ENCODE measurements around the gene THSD7B. TPM values are rescaled to one million over a fixed set of nuclear protein-coding genes. Genes with fewer than 3 reads are reported as not detected.

Gene THSD7B
- polyA plus RNA-seq, 6 donors from 2014 or later: 0.09 TPM; not detected in 5

DNA sequence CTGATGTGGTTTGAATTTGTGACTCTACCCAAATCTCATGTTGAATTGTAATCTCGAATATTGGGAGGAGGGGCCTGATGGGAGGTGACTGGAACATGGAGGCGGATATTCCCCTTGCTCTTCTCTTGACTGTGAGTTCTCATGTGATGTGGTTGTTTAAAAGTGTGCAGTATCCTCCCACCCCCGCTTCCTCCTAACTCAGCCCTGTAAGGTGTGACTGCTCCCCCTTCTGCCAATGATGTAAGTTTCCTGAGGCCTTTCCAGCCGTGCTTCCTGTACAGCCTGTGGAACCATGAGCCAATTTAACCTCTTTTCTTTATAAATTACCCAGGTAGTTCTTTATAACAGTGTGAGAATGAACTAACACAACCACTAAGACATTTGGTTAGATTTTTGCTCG, 458.4 kb downstream of the THSD7B start:
- H3K27ac Mint-ChIP-seq: no peak overlapping the region
- no peaks in the 10 kb centered on the region for H3K27me3 Mint-ChIP-seq
- H3K4me1 Mint-ChIP-seq: no peaks in the 10 kb centered on the region
- ATAC-seq (ENCODE audit: low read depth in 2 of 2) (no peak), DNase-seq (no peak)
- H3K9me3 Mint-ChIP-seq: peaks cover 0 to 10% (median 0%) of the 10 kb centered on the region in 7 donors
- H3K36me3 Mint-ChIP-seq: no peaks in the 10 kb centered on the region
- H3K4me3 Mint-ChIP-seq: no peak overlapping the region

DNA sequence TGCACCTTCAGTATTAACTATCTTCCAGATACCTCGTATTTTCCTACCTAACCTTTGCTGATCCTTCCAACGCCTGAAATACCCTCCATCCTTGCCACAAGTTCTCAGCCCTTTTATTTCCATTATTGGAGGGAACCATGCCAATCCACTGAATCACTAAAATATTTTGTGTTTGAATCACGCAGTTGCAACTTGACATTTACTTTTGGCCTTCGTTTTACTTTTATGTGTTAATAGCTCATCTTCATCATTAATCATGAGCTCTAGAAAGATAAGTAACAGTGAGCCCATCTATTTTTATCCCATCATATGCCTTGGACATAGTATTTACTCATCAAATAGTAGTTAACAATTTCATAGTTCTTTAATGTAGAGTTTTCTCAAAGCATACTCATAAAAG, 463.2 kb downstream of the THSD7B start:
- Mint-ChIP-seq H3K9me3 (peaks cover 0 to 10% (median 0%) of the 10 kb centered on the region in 7 donors), H3K27me3 (no peaks in the 10 kb centered on the region), H3K4me3 (no peak overlapping the region), H3K36me3 (no peaks in the 10 kb centered on the region), H3K27ac (no peak overlapping the region), H3K4me1 (no peaks in the 10 kb centered on the region)
- no peak for ATAC-seq (ENCODE audit: low read depth in 2 of 2)
- DNase-seq: no peak

DNA sequence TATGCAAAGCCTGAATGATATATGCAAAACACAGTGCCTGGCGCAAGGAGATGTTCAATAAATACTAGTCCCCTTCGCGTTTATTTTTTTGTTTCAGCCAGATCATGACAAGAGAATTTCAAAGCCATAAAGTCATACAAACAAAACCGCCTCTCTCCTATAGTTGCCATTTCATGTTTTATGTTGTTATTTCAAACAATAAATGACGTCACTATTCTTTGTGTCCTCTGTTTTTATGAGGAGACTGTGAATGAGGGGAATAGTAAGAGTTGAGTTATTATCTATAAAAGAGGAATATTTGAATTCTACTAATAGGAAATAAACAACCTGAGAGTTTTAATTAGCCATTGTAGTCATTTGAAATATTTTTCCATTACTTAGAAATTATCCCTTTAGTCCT, 464.5 kb downstream of the THSD7B start:
- H3K27ac Mint-ChIP-seq: no peak overlapping the region
- no peaks in the 10 kb centered on the region for H3K4me1 Mint-ChIP-seq
- H3K9me3 Mint-ChIP-seq: peaks cover 0 to 4% (median 0%) of the 10 kb centered on the region in 7 donors
- ATAC-seq (ENCODE audit: low read depth in 2 of 2) (no peak), DNase-seq (no peak)
- no peak overlapping the region for H3K4me3 Mint-ChIP-seq
- H3K27me3 Mint-ChIP-seq: no peaks in the 10 kb centered on the region
- H3K36me3 Mint-ChIP-seq: no peaks in the 10 kb centered on the region

DNA sequence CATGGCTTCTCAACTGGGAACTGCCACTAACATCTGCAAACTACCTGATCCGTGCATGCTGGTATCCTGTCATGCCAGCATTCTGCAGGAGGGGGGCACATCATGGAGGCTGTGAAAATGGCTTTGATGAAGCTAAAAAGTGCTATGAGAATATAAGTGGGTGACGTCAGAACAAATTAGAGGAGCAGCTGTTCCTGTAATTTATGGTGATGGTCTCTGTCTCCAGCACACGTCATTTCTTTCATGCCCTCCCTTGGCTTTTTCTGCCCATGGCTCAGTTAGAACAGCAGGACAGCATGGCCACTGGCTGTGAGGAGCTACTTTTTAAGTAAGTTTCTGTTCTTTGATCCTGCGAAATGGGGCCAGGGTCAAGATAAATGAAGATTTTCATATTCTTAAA, 466.3 kb downstream of the THSD7B start:
- H3K4me1 Mint-ChIP-seq: no peaks in the 10 kb centered on the region
- no peaks in the 10 kb centered on the region for H3K27me3 Mint-ChIP-seq
- DNase-seq (no peak), ATAC-seq (ENCODE audit: low read depth in 2 of 2) (no peak)
- H3K36me3 Mint-ChIP-seq: no peaks in the 10 kb centered on the region
- no peak overlapping the region for H3K27ac Mint-ChIP-seq
- H3K4me3 Mint-ChIP-seq: no peak overlapping the region
- H3K9me3 Mint-ChIP-seq: peaks cover 0 to 3% (median 0%) of the 10 kb centered on the region in 7 donors

DNA sequence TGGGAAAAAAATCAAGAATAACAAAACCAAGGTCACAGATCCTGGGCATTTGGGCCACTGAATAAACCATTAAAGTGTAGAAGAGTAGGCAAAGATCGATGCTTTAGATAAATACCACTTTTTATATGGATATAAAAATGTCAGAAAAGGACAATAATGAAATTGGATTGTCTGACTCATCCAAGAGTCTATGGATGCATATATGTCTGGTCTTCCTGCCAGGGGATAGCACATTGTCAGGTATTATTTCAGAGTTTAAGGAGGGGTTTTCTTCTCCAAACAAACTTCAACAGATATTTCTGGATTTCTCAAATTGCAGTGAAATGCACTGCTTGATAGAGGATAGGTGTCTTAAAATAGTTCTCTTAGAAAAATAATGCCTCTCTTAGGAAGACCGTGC, 466.7 kb downstream of the THSD7B start:
- no peak for DNase-seq
- Mint-ChIP-seq H3K4me1 (no peaks in the 10 kb centered on the region), H3K9me3 (peaks cover 0 to 3% (median 0%) of the 10 kb centered on the region in 7 donors), H3K27me3 (no peaks in the 10 kb centered on the region), H3K36me3 (no peaks in the 10 kb centered on the region), H3K27ac (no peak overlapping the region), H3K4me3 (no peak overlapping the region)
- no peak for ATAC-seq (ENCODE audit: low read depth in 2 of 2)

DNA sequence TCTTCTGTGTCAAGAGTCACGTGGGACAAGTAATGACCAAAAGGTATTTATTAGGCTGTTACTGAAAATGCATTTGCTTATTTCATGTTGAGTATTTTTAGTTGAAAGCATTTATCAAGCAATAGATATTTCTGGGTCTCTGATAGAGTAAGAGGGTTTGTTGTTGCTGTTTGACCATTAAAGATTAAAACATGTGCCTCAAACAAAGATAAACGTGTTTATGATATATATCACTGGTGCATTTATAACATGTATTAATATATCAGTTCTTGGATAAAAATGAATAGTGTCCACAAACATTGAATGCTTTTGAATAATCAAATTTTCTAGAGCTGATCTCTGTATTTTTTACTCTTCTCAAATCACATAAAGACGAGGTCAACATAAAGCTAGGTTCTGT, 467.7 kb downstream of the THSD7B start:
- H3K27me3 Mint-ChIP-seq: no peaks in the 10 kb centered on the region
- H3K27ac Mint-ChIP-seq: no peak overlapping the region

DNA sequence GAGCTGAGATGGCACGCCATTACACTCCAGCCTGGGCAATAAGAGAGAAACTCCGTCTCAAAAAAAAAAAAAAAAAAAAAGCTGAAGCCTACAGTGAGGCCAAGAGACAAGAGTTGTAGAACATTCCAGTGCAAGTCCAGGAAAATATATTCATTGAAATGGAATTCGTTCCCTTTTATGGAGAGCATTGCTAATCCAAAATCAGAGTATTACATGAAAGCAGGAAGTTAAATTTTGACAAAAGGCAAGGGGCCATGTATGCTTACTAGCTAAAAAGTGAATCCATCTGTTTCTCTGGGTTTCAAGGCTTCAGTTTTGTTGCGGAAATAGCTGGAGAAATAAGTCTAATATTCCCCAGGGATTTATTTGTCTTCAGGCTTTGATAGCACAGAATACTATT, 471.7 kb downstream of the THSD7B start:
- ATAC-seq (ENCODE audit: low read depth in 2 of 2): no peak
- Mint-ChIP-seq H3K27ac (no peak overlapping the region), H3K36me3 (no peaks in the 10 kb centered on the region), H3K4me1 (no peaks in the 10 kb centered on the region), H3K9me3 (peaks cover 0 to 5% (median 0%) of the 10 kb centered on the region in 7 donors), H3K27me3 (no peaks in the 10 kb centered on the region), H3K4me3 (no peak overlapping the region)
- no peak for DNase-seq

More for the DNA sequence above, 467.7 kb downstream of the THSD7B start:
- Mint-ChIP-seq H3K4me3 (no peak overlapping the region), H3K9me3 (peaks cover 0 to 3% (median 0%) of the 10 kb centered on the region in 7 donors), H3K4me1 (no peaks in the 10 kb centered on the region), H3K36me3 (no peaks in the 10 kb centered on the region)
- DNase-seq (no peak), ATAC-seq (ENCODE audit: low read depth in 2 of 2) (no peak)

DNA sequence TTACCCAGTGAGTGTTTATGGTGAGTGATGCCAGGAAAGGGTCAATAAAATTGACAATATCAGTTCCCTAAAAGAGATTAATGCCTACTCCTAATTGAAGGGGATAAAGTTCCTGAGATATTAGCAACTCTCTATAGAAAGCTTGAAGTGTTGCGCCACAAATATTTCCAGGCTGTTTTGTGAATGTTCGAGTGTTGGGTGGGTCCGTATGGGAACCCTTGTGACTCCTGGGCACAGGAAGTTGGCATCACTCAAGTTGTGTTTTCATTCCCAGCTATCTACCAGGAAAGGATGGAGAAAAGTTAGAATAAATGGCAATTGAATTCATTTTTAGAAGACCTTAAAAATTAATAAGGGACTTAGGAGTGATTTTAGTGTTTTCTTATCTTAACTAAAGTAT, 472.7 kb downstream of the THSD7B start:
- Mint-ChIP-seq H3K4me3 (no peak overlapping the region), H3K36me3 (no peaks in the 10 kb centered on the region)
- no peak for ATAC-seq (ENCODE audit: low read depth in 2 of 2)

DNA sequence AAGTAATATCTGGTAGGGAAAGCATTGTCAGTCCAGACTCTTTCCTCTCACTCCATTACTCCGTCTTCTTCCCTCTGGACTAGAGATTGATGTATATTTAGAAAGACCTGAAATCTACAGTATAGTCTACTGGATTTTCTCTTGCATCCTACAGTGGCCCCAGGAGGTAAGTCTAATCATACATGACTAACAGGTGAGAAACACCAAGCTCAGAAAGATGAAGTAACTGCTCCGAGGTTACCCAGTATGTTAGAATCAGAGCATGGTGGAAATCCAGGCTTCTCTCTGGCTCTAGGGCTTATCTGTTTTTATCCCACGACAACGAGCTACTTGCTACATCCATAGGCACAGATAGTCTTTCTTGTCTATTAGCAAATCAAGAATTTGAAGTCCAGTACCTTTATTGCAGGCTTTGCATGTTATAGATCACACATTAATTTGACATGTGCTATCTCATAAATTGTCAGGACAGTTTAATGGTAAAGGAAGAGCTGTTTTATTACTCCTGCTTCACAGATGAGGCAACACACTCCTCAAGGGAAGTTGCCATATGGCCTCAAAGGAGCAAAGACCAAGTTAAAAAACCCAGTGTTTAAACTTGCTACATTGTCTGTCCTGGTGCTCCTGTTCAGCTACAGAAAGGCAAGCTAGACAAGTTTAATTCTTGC, 484.3 kb downstream of the THSD7B start:
- peaks cover 0 to 4% (median 0%) of the 10 kb centered on the region in 7 donors for H3K9me3 Mint-ChIP-seq
- H3K27ac Mint-ChIP-seq: no peak overlapping the region

More for the DNA sequence above, 472.7 kb downstream of the THSD7B start:
- no peak overlapping the region for H3K27ac Mint-ChIP-seq
- peaks cover 0 to 5% (median 0%) of the 10 kb centered on the region in 7 donors for H3K9me3 Mint-ChIP-seq
- no peaks in the 10 kb centered on the region for H3K4me1 Mint-ChIP-seq
- no peak for DNase-seq
- H3K27me3 Mint-ChIP-seq: peaks cover 0 to 5% (median 0%) of the 10 kb centered on the region in 3 donors

DNA sequence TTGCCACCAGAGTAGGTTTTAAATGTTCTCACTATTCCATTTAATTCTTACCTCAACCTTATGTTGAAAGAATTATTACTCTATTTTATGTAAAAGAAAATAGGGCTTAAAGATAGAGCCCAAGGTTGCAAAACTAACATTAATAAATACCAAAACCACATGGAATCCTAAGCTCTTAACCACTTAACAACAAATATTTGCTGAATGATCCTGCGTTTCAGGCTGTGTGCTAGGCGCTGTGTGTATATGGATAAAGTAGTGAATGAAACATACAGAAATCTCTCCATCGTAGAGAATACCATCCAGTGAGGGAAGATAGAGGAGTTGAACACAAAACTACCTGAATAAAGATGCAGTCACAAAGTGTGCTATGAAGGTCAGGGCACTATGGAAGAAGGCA, 485.1 kb downstream of the THSD7B start:
- ATAC-seq (ENCODE audit: low read depth in 2 of 2) (no peak), DNase-seq (no peak)
- no peaks in the 10 kb centered on the region for H3K36me3 Mint-ChIP-seq
- no peak overlapping the region for H3K27ac Mint-ChIP-seq
- no peak overlapping the region for H3K4me3 Mint-ChIP-seq
- H3K9me3 Mint-ChIP-seq: peaks cover 0 to 4% (median 0%) of the 10 kb centered on the region in 7 donors
- no peaks in the 10 kb centered on the region for H3K4me1 Mint-ChIP-seq
- no peaks in the 10 kb centered on the region for H3K27me3 Mint-ChIP-seq

More for the DNA sequence above, 484.3 kb downstream of the THSD7B start:
- no peak overlapping the region for H3K4me3 Mint-ChIP-seq
- DNase-seq: no peak
- no peaks in the 10 kb centered on the region for H3K36me3 Mint-ChIP-seq
- H3K4me1 Mint-ChIP-seq: no peaks in the 10 kb centered on the region
- ATAC-seq (ENCODE audit: low read depth in 2 of 2): no peak
- no peaks in the 10 kb centered on the region for H3K27me3 Mint-ChIP-seq

DNA sequence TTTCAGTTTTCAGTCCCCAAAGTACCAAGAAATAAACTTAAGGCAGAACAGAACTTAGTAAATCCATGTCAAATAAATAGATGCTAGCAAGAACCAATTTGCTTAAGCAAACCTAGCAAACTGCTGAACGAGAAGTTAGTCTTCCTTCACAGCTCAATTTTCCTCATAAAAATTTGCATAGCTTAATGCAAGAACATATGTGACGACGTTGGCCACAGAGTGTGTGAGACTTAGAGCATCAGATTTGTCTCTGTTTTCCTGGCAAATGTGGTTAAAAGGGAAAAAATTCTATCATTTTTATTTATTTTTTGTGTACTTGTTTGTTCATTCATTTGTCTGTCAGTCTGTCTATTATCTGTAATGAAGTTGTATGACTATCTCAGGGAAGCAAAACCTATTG, 485.7 kb downstream of the THSD7B start:
- no peaks in the 10 kb centered on the region for H3K4me1 Mint-ChIP-seq
- H3K27ac Mint-ChIP-seq: no peak overlapping the region
- no peaks in the 10 kb centered on the region for H3K36me3 Mint-ChIP-seq
- no peak for ATAC-seq (ENCODE audit: low read depth in 2 of 2)
- peaks cover 0 to 5% (median 0%) of the 10 kb centered on the region in 7 donors for H3K9me3 Mint-ChIP-seq
- H3K4me3 Mint-ChIP-seq: no peak overlapping the region
- H3K27me3 Mint-ChIP-seq: no peaks in the 10 kb centered on the region
- no peak for DNase-seq

DNA sequence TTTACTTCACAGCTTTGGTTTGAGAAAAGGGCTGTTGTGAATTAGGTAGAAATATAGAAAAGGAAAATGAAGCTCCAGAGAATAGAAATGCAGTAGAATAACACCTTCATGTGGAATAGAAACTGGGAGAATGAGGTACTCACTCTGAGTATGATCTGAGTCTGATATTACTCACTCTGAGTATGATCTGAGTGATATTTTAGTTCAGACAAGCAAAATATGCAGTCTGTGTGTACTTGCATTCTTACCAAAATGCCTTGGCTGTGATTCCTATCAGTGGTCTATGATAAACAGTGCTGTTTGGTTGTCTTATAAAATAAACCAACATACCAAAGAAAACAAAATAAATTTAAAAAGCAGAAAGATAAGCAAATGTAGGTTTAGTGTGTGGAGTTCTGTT, 487.6 kb downstream of the THSD7B start:
- DNase-seq (no peak), ATAC-seq (ENCODE audit: low read depth in 2 of 2) (no peak)
- Mint-ChIP-seq H3K27me3 (no peaks in the 10 kb centered on the region), H3K9me3 (peaks cover 0 to 12% (median 0%) of the 10 kb centered on the region in 7 donors), H3K4me3 (no peak overlapping the region), H3K27ac (no peak overlapping the region), H3K36me3 (no peaks in the 10 kb centered on the region), H3K4me1 (no peaks in the 10 kb centered on the region)

DNA sequence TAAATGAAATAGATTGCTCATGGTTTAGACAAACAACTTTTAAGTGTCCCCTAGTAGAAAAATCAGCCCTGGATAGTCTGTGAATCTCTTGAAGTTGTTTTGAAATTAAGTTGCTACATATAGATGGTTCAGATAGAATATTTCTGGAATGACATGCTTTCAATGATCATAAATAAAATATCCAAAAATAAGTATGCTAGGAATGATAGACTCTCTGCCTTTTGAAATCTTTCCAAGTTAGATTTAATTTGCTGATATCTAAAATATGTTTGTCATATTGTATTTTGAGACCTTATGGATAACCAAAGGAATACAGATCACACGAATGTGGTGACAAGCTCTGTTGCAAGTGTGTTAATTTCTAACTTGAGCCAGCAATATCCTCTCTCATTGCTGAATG, 488.7 kb downstream of the THSD7B start:
- ATAC-seq (ENCODE audit: low read depth in 2 of 2) (no peak), DNase-seq (no peak)
- Mint-ChIP-seq H3K27ac (no peak overlapping the region), H3K4me3 (no peak overlapping the region), H3K9me3 (peaks cover 0 to 12% (median 3%) of the 10 kb centered on the region in 7 donors), H3K36me3 (no peaks in the 10 kb centered on the region), H3K4me1 (no peaks in the 10 kb centered on the region), H3K27me3 (no peaks in the 10 kb centered on the region)

DNA sequence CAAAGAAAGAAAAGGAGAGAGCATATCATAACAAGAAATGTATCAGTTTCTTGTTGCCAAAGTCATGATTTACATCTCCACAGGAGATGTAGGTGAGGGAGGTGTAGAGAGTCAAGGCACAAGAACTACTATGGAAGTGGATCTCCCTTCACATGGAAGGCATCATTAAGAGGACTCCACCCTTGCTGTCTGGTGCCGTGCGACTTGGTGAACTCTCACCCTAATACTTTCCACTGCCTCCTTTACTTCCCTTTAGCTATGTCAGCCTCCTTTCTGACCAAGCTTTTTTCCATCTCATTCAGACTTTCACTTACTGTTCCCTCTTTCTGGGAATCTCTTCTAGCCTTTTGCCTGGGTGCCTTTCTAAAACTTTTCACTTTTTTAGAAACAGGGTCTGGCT, 490.0 kb downstream of the THSD7B start:
- Mint-ChIP-seq H3K36me3 (no peaks in the 10 kb centered on the region), H3K27me3 (no peaks in the 10 kb centered on the region), H3K27ac (no peak overlapping the region), H3K4me1 (no peaks in the 10 kb centered on the region), H3K4me3 (no peak overlapping the region), H3K9me3 (peaks cover 0 to 18% (median 3%) of the 10 kb centered on the region in 7 donors)
- DNase-seq (no peak), ATAC-seq (ENCODE audit: low read depth in 2 of 2) (no peak)

DNA sequence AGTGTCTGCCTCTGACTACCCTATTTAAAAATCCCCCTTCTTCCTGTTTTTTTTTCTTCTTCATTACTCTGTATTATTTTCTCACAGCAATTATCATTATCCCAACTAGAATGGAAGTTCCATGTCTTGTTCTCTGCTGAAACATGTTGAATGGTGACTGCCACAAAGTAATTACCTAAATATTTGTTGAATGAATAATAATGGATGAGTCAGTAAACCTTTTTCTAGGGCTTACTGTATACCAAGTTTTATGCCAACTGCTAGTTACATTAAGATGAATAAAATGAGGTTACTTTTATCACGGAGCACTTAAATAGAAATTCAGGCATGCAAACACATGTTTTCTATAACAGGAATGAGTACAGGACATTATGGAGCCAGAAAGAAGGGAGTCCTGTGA, 490.6 kb downstream of the THSD7B start:
- H3K4me1 Mint-ChIP-seq: no peaks in the 10 kb centered on the region
- no peak overlapping the region for H3K4me3 Mint-ChIP-seq
- H3K27ac Mint-ChIP-seq: no peak overlapping the region
- H3K36me3 Mint-ChIP-seq: no peaks in the 10 kb centered on the region
- ATAC-seq (ENCODE audit: low read depth in 2 of 2): no peak
- H3K9me3 Mint-ChIP-seq: peaks cover 0 to 18% (median 3%) of the 10 kb centered on the region in 7 donors
- no peaks in the 10 kb centered on the region for H3K27me3 Mint-ChIP-seq
- no peak for DNase-seq
